GM21529 (cell line): ENCODE measurements around the gene GZMB.
A peak's percentile ranks its signal among the peaks of the same experiment; 100 is the strongest.
"Not testable (repeated sequence)": the region's sequence is repeated elsewhere in the genome, so short reads cannot be mapped to it uniquely, and the experiment has no call there.

Experiments used
- ATAC-seq: cut with Tn5 transposase; IDR thresholded peaks from one replicate; pipeline ENCODE4 v1.9.1; 2021; ENCODE audit not compliant: unreplicated experiment

The GZMB gene

GRCh38 chr14:24634158-24634557 is at the start of gene GZMB:
TSS of gene GZMB (minus strand) at chr14:24634190. CDS start at chr14:24634160, 30 bp downstream.
- ATAC-seq, result no peak

- ATAC-seq, result no peak
Observed at GRCh38 chr14:24681056-24681455, 47.1 kb upstream of the GZMB start.

GRCh38 chr14:24680516-24680915 is 46.5 kb upstream of the GZMB start:
- ATAC-seq, result no peak

- ATAC-seq, result no peak
Observed at GRCh38 chr14:24679248-24679961, 45.4 kb upstream of the GZMB start.

GRCh38 chr14:24678801-24679247 is 44.8 kb upstream of the GZMB start:
- peak; percentile 77 for ATAC-seq

GRCh38 chr14:24677956-24678355 is 44.0 kb upstream of the GZMB start:
- no peak for ATAC-seq

GRCh38 chr14:24674204-24674970 is 40.4 kb upstream of the GZMB start:
- ATAC-seq, result peak; percentile 54

- peak; percentile 59 for ATAC-seq
Observed at GRCh38 chr14:24673534-24674203, 39.7 kb upstream of the GZMB start.

GRCh38 chr14:24673059-24673458 is 39.1 kb upstream of the GZMB start:
- peak; percentile 65 for ATAC-seq

GRCh38 chr14:24670594-24670993 is 36.6 kb upstream of the GZMB start:
- no peak for ATAC-seq

GRCh38 chr14:24669651-24670050 is 35.7 kb upstream of the GZMB start:
- ATAC-seq, result no peak

- ATAC-seq, result peak; percentile 98
Observed at GRCh38 chr14:24665440-24665991, 31.5 kb upstream of the GZMB start.

GRCh38 chr14:24664366-24664765 is 30.4 kb upstream of the GZMB start:
- no peak for ATAC-seq

GRCh38 chr14:24662753-24663152 is 28.8 kb upstream of the GZMB start:
- ATAC-seq, result no peak

- ATAC-seq, result no peak
Observed at GRCh38 chr14:24659916-24660570, 26.1 kb upstream of the GZMB start.

- not testable (repeated sequence) for ATAC-seq
Observed at GRCh38 chr14:24648361-24648760, 14.4 kb upstream of the GZMB start.

GRCh38 chr14:24639905-24640304 is 5.9 kb upstream of the GZMB start:
- no peak for ATAC-seq

- ATAC-seq, result no peak
Observed at GRCh38 chr14:24639270-24639669, 5.3 kb upstream of the GZMB start.

GRCh38 chr14:24633353-24633752 is 637 bp downstream of the GZMB start:
- ATAC-seq, result no peak

- ATAC-seq, result no peak
Observed at GRCh38 chr14:24632761-24633160, 1.2 kb downstream of the GZMB start.

GRCh38 chr14:24632336-24632735 is 1.7 kb downstream of the GZMB start:
- no peak for ATAC-seq
